ENCODE measurements around the gene GALNT14.

GALNT14 gene

DNA sequence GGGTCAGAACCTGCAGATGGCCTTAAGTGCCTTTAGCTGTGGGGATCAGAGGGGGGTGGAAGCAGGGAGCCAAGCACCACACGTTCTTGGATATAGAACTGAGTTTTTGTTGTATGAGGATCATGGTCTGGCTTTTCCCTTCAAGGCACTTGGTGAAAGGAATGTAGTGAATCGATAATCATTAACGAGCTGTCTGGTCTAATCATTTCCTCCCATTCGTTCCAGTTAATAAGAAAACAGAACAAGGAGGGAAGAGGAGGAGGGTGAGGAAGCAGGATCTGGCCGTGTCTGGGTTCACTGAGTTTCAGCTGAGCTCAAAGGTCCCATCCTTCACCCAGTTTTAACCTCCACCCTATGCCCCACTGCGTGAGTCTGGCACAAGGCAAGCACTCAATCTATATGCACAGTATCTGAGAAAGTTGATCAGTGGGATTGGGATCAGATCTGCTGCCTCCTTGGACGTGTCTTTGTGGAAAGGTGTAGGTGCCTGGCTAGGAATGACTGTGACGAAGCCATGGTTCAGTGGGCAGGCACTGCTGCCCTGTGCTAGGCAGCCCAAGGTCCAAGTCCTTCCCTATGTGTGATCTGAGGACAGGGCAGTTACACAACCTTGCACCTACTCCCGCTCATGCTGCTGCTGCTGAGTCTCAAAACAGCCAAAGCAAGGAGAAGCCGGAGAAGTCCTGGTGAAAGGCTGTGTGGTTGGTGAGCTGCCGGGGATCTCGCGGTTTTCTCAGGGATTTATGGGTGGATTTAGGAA lies 54.8 kb downstream of the GALNT14 start:
- no peak for DNase-seq

- DNase-seq: no peak
Observed at GRCh38 chr2:31082002-31082401, 56.2 kb downstream of the GALNT14 start.

- DNase-seq: no peak
Observed at GRCh38 chr2:31081492-31081891, 56.7 kb downstream of the GALNT14 start.

DNA sequence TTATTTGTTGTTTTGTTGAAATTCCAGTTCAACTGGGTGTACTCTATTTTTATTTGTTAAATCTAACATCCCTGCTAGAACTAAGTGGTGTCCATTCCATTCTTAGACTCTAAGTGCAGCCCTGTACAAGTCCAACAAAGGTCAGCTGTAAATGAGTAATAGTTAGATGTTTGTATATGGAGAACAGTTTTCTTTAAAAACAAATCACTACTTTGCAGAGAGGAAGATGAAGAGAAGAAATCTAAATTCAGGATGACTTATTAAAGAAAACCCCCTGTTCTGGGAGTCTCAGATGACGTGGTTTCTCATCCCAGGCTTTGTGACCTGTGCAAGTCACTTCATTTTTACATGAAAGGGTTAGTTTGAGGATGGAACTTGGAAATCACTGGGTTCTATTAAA lies 57.9 kb downstream of the GALNT14 start:
- DNase-seq: no peak

GRCh38 chr2:31079665-31080064 lies 58.6 kb downstream of the GALNT14 start:
- DNase-seq: no peak

GRCh38 chr2:31078579-31079105 lies 59.6 kb downstream of the GALNT14 start:
- no peak for DNase-seq

DNA sequence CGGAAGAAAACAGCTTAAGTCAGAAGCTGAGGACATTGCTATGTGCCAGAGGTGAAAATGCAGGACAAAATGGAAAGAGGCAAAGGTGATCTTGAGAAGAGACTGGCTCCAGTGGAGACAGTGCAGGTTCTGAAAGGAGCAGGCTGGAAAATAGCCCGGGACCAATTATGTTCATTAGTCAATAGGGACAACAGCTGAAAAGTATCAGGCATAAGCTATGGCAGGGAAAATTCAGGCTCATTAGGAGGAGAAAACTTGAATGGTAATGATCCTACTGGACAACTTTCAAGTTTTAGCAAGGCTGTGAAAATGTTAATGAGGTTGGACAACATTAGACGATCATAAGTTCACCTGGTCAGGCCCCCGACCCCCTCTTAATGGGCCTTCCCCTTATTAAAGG lies 60.2 kb downstream of the GALNT14 start:
- no peak for DNase-seq

GRCh38 chr2:31075941-31076590 lies 62.2 kb downstream of the GALNT14 start:
- DNase-seq: no peak

GRCh38 chr2:31075431-31075830 lies 62.8 kb downstream of the GALNT14 start:
- DNase-seq: no peak

DNA sequence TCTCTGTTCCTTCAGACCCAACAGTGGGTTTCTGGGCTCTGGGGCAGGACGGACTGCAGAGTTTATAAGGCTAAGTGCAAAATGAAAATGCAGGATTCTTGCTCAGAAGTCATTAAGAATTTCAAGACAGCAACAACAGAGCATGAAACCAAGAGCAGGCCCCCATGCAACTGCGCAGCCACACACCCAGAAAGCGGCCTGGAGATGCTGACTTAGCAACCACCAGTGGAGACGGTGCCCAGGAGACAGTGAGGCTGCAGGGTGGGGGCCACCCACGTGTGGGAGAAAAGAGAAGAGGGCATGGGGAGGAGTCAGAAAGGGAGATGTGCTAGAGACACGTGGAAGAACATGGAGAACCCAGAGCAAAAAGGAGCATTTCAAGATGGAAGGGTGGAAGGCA lies 66.5 kb downstream of the GALNT14 start:
- DNase-seq: peak; percentile 82

GRCh38 chr2:31070339-31071125 lies 67.7 kb downstream of the GALNT14 start:
- DNase-seq: peak; percentile 75

DNA sequence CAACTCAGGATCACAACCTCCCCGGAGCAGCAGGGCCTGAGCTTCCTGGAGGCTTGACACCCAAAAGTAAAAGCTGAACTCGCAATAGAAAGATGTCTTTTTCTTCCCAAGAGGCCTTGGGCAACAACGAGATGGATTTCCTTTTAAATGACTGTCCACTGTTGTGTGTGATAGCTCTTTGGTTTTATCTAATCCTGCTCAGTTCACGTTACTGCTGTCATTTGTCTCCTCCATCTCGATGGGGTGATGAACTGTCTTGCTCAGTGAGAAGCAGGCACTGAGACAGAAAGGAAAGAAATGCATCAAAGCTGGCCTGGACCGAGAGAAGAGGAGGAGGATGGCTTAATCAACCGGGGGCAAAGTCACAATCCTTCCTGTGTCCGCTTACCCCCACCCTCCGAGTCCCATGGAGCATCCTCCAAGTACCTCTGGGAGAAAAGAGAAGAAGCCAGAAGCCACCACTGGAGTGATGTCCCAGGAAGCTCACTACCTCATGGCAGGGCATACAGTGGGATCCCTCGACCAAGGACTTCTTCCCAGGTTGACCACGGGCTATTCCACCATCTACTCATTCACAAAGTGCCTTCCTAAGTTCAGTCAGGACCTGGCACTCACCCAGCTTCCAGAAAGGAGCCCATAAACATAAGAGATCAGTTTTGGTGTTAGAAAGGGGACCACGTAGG lies 68.5 kb downstream of the GALNT14 start:
- no peak for DNase-seq

DNA sequence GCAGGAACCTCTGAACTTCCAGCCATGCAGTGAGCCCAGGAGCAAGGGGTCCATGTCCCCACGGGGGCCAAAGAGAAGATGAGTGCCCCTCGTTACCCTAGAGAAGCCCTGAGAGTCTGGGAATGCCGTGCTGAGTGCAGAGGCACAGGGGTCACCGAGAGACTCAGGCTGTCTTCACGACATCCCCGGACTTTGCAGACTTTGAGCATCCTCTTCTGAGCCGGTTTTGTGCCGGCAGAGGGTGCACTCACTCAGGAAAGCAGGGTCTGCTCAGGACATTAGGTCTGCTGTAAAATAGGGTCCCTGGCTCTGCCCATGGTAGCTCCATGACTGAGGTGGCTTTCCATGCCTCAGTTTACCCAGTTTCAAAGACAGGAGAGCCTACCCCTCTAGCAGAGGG lies 71.0 kb downstream of the GALNT14 start:
- no peak for DNase-seq

DNA sequence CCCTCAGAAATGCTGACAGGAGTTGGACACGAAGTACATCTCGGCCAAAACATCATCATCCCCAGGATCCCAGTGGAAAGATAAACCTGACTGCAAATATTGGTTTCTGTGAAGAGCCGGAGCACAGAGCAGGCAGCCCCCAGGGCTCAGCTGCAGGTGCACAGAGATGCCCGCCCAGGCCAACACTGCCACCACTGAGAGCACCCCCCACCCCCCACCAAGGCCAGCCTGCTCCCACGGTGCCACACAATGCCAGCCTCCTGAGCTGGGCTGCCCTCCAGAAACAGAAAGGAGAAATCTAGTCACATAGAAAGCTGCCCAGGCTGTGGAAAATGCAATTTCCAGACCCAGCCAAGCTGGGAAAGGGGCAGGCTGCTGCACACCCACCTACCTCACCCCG lies 71.7 kb downstream of the GALNT14 start:
- no peak for DNase-seq

DNA sequence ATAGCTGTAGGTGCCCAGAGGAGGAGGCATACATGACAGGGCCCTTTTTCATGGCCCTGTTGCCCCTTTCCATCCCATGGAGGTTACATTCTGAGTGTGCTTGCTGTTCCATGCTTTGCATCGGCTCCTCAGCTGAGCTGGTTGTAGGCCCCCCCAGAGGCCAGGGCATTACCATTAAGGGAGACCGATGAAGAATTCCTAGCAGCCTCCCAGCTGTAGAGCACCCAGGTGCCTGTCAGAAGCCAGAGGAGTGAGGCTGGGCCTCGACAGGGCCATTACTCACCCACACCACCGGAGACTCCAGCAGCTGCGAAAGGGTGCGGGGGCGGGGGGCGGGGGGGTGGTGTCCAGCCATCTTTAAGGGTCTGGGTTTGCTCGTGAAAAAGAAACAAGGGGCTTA lies 72.2 kb downstream of the GALNT14 start:
- no peak for DNase-seq

DNA sequence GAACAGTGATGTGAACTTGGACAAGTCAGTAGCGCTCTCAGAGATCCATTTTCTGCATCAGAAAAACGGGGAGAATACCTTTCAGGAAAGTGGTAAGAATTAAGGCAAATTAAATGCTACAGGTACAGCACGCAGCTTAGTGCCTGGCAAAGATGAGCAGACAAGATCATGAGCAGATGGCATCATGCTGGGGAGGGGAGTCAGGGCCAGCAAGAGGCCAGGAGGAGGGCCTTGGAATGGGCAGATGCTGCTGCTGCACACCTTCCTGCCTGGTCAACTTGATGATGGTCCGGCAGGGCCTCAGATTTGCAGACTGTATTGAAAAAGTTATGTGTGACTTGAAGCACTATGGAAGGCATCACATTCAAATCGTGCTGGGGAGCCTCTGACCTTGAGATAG lies 72.9 kb downstream of the GALNT14 start:
- no peak for DNase-seq

GRCh38 chr2:31060397-31060796 lies 77.8 kb downstream of the GALNT14 start:
- no peak for DNase-seq

GRCh38 chr2:31058096-31059035 lies 79.9 kb downstream of the GALNT14 start:
- DNase-seq: no peak

GRCh38 chr2:31057691-31058090 lies 80.5 kb downstream of the GALNT14 start:
- DNase-seq: no peak

DNA sequence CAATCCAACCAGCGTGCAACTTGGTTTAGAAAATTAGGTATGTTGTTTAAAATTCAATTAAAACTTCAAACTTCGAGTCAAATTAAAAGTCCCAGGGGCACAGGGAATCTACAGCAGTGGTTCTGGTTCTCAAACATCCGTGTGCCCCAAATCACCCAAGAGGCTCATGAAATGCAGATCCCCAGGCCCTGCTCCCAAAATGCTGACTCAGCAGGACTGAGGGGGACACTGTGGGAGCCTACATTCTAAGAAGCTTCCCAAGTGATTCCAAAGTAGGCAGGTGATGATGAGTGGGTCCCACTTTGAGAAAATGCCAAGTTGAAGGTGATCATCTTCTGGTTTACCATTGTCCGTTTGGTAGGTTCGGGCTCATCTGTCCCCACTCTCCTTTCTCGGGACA lies 82.3 kb downstream of the GALNT14 start:
- no peak for DNase-seq

DNA sequence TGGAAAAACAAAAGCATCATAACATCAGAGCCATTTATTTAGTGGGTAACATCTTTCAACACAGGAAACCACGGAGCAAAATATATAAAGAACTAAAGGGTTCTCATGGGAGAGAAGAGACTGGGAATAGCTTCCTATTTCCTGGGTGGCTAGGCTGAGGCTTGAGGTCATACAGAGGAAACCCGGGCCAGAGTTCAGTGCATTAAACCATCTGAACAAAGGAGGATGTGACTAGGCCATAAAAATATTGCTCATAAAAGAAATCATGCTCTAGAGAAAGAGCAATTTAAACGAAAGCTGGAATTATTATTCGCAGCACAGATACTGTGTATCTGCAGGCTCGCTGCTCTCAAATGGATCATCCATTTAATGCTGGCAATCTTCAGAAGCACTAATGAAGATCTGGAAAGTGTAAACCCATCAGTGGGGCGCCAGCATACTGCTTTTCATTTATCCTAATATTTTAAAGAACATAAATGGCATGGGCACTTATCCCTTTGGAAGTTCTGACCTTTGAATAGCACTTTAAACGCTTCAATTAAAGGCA lies 83.3 kb downstream of the GALNT14 start:
- no peak for DNase-seq

Measured in RPMI8226 (cell line).